Suprapubic skin (tissue), 4 donors: ENCODE data around the gene PLIN3.

Source experiments
- CTCF ChIP-seq, 2 donors: fragments of 200-600 bp in 1 of 2; fragments of 450-650 bp in 1 of 2; sonication (generic) in 1 of 2; IDR thresholded peaks; one replicate each; pipeline ENCODE4 v1.5.1; 2016 to 2019; ENCODE audit warnings: antibody characterized with exemption in 2 of 2, mild to moderate bottlenecking in 1 of 2, moderate library complexity in 1 of 2
- EP300 ChIP-seq: sonication (generic); formaldehyde crosslinking; IDR thresholded peaks from one replicate; pipeline ENCODE4 v1.6.1; 2017; ENCODE audit warnings: antibody characterized with exemption
- POLR2A ChIP-seq, 2 donors: fragments of 450-650 bp; IDR thresholded peaks; one replicate each; pipeline ENCODE4 v1.6.1; 2017; ENCODE audit warnings: antibody characterized with exemption in 2 of 2, mild to moderate bottlenecking in 2 of 2, moderate library complexity in 2 of 2
- POLR2AphosphoS5 ChIP-seq, 3 donors: sonication (generic); formaldehyde crosslinking; IDR thresholded peaks; one replicate each; pipeline ENCODE4 v1.6.1; 2017; ENCODE audit warnings: antibody characterized with exemption in 3 of 3

GRCh38 chr19:4800591-4801081 is 66.8 kb downstream of the PLIN3 start:
- TF ChIP-seq CTCF (IDR thresholded peaks at IDR 0.05) (no peak), POLR2AphosphoS5 (IDR thresholded peaks at IDR 0.05) (peak in 2 of 3 donors; percentile 18 to 87), POLR2A (IDR thresholded peaks at IDR 0.05) (no peak), EP300 (no peak)
